ENCODE results near the gene FBLN1.

The FBLN1 gene, protein sequence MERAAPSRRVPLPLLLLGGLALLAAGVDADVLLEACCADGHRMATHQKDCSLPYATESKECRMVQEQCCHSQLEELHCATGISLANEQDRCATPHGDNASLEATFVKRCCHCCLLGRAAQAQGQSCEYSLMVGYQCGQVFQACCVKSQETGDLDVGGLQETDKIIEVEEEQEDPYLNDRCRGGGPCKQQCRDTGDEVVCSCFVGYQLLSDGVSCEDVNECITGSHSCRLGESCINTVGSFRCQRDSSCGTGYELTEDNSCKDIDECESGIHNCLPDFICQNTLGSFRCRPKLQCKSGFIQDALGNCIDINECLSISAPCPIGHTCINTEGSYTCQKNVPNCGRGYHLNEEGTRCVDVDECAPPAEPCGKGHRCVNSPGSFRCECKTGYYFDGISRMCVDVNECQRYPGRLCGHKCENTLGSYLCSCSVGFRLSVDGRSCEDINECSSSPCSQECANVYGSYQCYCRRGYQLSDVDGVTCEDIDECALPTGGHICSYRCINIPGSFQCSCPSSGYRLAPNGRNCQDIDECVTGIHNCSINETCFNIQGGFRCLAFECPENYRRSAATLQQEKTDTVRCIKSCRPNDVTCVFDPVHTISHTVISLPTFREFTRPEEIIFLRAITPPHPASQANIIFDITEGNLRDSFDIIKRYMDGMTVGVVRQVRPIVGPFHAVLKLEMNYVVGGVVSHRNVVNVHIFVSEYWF

DNA sequence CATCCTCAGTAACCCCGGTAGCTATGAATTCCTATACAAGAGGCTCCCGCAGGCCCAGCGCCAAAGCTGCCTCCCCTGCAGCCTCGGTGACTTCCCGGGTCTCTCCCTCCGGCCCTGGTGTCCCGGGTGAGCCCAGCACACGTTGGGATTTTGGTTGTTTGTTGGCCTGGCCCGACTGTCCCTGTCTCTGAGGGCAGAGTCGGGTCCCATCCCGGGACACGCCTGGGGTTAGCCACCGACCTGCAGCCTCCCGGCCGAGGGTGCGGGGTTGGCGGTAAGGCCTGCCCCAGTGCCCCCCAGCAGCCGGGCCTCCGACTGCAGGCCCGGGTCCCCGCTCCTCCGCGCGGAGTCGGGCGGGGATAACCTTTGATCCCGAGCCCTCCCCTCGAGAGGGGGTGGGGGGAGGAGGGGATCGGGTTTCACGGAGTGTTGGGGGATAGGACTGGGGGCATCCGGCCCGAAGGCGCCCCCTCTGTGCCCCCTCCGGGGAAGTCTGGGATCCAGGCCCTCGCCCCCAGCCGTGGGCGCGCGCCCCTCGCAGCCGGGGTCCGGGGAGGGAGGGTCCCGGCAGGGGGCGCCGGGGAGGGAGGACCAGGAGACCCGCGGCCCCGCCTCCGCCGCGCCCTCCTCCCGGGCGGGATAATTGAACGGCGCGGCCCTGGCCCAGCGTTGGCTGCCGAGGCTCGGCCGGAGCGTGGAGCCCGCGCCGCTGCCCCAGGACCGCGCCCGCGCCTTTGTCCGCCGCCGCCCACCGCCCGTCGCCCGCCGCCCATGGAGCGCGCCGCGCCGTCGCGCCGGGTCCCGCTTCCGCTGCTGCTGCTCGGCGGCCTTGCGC lies at the start of gene FBLN1:
FBLN1 (plus strand) TSS at position 669 of the 835 bp plus-strand sequence; CDS start at position 772, 103 bp downstream.
- no peak within 1 kb of the TSS for H3K4me2 ChIP-seq (ENCODE audit: low read depth, low read length, poor library complexity, severe bottlenecking)
- no peaks in the 10 kb centered on the region for H3K79me2 ChIP-seq (ENCODE audit: insufficient read depth, low read length)
- H4K20me1 ChIP-seq (ENCODE audit: insufficient read depth, low read length, poor library complexity, severe bottlenecking): no peaks in the 10 kb centered on the region
- TF ChIP-seq, protein P1, sequence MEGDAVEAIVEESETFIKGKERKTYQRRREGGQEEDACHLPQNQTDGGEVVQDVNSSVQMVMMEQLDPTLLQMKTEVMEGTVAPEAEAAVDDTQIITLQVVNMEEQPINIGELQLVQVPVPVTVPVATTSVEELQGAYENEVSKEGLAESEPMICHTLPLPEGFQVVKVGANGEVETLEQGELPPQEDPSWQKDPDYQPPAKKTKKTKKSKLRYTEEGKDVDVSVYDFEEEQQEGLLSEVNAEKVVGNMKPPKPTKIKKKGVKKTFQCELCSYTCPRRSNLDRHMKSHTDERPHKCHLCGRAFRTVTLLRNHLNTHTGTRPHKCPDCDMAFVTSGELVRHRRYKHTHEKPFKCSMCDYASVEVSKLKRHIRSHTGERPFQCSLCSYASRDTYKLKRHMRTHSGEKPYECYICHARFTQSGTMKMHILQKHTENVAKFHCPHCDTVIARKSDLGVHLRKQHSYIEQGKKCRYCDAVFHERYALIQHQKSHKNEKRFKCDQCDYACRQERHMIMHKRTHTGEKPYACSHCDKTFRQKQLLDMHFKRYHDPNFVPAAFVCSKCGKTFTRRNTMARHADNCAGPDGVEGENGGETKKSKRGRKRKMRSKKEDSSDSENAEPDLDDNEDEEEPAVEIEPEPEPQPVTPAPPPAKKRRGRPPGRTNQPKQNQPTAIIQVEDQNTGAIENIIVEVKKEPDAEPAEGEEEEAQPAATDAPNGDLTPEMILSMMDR (conservative IDR thresholded peaks at IDR 0.05; ENCODE audit: low read length): no peak
- no peak for TF ChIP-seq EZH2phosphoT487 (IDR thresholded peaks at IDR 0.05; ENCODE audit: borderline replicate concordance)
- H3K36me3 ChIP-seq (ENCODE audit: insufficient read depth, low read length): no peaks in the 10 kb centered on the region
- H3F3A ChIP-seq (ENCODE audit: low read depth): no peaks in the 10 kb centered on the region
- no peak within 1 kb of the TSS for H3K9ac ChIP-seq (ENCODE audit: low read depth, low read length, poor library complexity, severe bottlenecking)
- no peak within 1 kb of the TSS for H3K4me3 ChIP-seq (ENCODE audit: low read length, poor library complexity, severe bottlenecking)
- no peaks in the 10 kb centered on the region for H3K9me3 ChIP-seq (ENCODE audit: insufficient read depth, low read depth, low read length)
- no peaks in the 10 kb centered on the region for H3K9me2 ChIP-seq (replicated peaks; ENCODE audit: low read depth, low read length)
- H2AFZ ChIP-seq (ENCODE audit: low read length): no peak within 1 kb of the TSS
- H3K4me1 ChIP-seq (ENCODE audit: insufficient read depth, low read length, poor library complexity, severe bottlenecking): no peaks in the 10 kb centered on the region
- H3K27me3 ChIP-seq (ENCODE audit: insufficient read depth, low read length, poor library complexity, severe bottlenecking): no peaks in the 10 kb centered on the region

DNA sequence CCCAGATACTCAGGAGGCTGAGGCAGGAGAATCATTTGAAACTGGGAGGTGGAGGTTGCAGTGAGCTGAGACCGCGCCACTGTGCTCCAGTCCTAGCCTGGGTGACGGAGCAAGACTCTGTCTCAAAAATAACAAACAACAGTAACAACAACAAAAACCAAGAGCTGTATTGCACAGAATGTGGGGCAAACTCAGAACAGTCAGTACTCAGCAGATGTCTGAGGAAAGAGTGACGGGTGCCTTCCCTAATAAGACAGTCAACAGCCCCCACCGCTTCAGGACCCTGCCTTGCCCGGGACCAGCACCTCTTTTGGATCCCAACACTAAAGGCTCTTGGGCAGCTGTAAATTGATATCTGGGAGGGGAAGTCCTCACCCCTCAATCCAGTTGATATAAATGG lies 48.9 kb upstream of the FBLN1 start:
- H3K36me3 ChIP-seq (ENCODE audit: insufficient read depth, low read length): no peaks in the 10 kb centered on the region
- H3K4me2 ChIP-seq (ENCODE audit: low read depth, low read length, poor library complexity, severe bottlenecking): no peak overlapping the region
- H3K4me1 ChIP-seq (ENCODE audit: insufficient read depth, low read length, poor library complexity, severe bottlenecking): no peaks in the 10 kb centered on the region
- no peaks in the 10 kb centered on the region for H3F3A ChIP-seq (ENCODE audit: low read depth)
- no peaks in the 10 kb centered on the region for H3K9me3 ChIP-seq (ENCODE audit: insufficient read depth, low read depth, low read length)
- H3K4me3 ChIP-seq (ENCODE audit: low read length, poor library complexity, severe bottlenecking): no peak overlapping the region
- no peaks in the 10 kb centered on the region for H3K27me3 ChIP-seq (ENCODE audit: insufficient read depth, low read length, poor library complexity, severe bottlenecking)
- TF ChIP-seq EZH2phosphoT487 (IDR thresholded peaks at IDR 0.05; ENCODE audit: borderline replicate concordance): no peak
- TF ChIP-seq, protein P1 (conservative IDR thresholded peaks at IDR 0.05; ENCODE audit: low read length): no peak
- H3K9ac ChIP-seq (ENCODE audit: low read depth, low read length, poor library complexity, severe bottlenecking): no peak overlapping the region
- no peaks in the 10 kb centered on the region for H4K20me1 ChIP-seq (ENCODE audit: insufficient read depth, low read length, poor library complexity, severe bottlenecking)
- H3K79me2 ChIP-seq (ENCODE audit: insufficient read depth, low read length): no peaks in the 10 kb centered on the region
- no peak overlapping the region for H2AFZ ChIP-seq (ENCODE audit: low read length)
- H3K9me2 ChIP-seq (replicated peaks; ENCODE audit: low read depth, low read length): no peaks in the 10 kb centered on the region

DNA sequence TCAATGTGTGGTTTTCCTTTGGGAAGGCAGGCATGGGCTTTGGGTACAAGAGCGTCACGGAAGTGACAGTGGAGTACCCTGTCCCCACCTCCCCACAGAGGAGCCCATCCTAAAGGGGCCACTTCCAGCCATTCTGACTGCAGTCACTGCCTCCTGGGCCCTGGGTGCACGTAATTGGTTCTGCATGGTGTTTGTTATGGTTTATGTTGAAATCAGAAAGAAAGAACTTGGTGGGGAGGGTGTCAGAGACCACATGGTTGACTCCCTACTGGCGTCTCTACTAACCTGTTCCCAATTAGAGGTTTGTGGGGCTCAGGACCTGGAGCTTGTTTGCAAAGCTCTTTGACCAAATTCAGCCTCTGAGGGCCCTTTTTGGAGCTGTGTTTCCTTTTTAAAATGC lies 48.4 kb upstream of the FBLN1 start:
- no peaks in the 10 kb centered on the region for H3K9me3 ChIP-seq (ENCODE audit: insufficient read depth, low read depth, low read length)
- H3K79me2 ChIP-seq (ENCODE audit: insufficient read depth, low read length): no peaks in the 10 kb centered on the region
- no peaks in the 10 kb centered on the region for H3K4me1 ChIP-seq (ENCODE audit: insufficient read depth, low read length, poor library complexity, severe bottlenecking)
- no peaks in the 10 kb centered on the region for H4K20me1 ChIP-seq (ENCODE audit: insufficient read depth, low read length, poor library complexity, severe bottlenecking)
- H3K9me2 ChIP-seq (replicated peaks; ENCODE audit: low read depth, low read length): no peaks in the 10 kb centered on the region
- H3K9ac ChIP-seq (ENCODE audit: low read depth, low read length, poor library complexity, severe bottlenecking): no peak overlapping the region
- no peak overlapping the region for H2AFZ ChIP-seq (ENCODE audit: low read length)
- H3K4me3 ChIP-seq (ENCODE audit: low read length, poor library complexity, severe bottlenecking): no peak overlapping the region
- no peak overlapping the region for H3K4me2 ChIP-seq (ENCODE audit: low read depth, low read length, poor library complexity, severe bottlenecking)
- H3F3A ChIP-seq (ENCODE audit: low read depth): no peaks in the 10 kb centered on the region
- H3K27me3 ChIP-seq (ENCODE audit: insufficient read depth, low read length, poor library complexity, severe bottlenecking): no peaks in the 10 kb centered on the region
- TF ChIP-seq, protein P1 (conservative IDR thresholded peaks at IDR 0.05; ENCODE audit: low read length): no peak
- TF ChIP-seq EZH2phosphoT487 (IDR thresholded peaks at IDR 0.05; ENCODE audit: borderline replicate concordance): no peak
- H3K36me3 ChIP-seq (ENCODE audit: insufficient read depth, low read length): no peaks in the 10 kb centered on the region
